Stimulated activated CD8-positive, alpha-beta memory T cell treated with anti-CD3 and anti-CD28 coated beads, Interleukin-7, amount 100 ng/mL, for 1 hour (primary cell): ENCODE data around the gene TMA7.
A peak's percentile ranks its signal among the peaks of the same experiment; 100 is the strongest.
"Not testable (repeated sequence)": the region's sequence is repeated elsewhere in the genome, so short reads cannot be mapped to it uniquely, and the experiment has no call there.

ENCODE experiments used
- DNase-seq, 2 donors: peaks; one replicate each; pipeline ENCODE4 v3.0.0-alpha.2; 2020; ENCODE audit warnings: low read depth in 2 of 2

The TMA7 gene

DNA sequence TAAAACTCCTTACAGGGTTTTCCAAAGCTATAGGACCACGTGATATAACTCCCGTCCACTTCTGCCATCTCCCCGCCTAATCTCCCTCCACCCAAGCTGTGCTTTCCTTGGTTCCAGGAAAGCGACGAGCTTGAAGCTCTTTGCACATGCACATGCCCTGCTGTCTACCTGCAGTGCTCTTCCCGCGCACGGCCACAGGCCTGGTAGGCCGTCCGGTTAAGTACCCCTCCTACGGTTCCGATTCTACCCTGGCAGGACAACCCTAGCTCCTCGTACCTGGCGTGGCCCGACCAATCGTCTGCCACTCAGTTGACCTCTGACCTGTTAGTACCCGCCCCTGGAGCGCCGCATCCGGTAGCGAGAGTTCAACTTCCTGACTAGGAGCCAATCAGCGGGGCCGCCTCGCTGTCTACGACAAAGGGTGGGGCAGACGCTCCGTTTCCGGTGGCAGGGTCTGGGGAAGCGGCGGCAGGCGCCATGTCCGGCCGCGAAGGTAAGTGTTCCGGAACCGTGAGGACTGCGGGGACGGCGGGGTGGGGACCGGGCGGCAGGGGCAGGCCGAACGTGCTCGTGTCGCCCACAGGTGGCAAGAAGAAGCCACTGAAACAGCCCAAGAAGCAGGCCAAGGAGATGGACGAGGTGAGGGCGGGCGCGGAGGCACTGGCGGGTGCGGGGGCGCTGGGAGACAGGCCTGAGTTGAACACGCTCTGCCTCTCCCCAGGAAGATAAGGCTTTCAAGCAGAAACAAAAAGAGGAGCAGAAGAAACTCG, at the start of gene TMA7, which contains the start of gene CCDC51:
TMA7 (plus strand) TSS at position 438 of the 770 bp plus-strand sequence; CDS start at position 478, 40 bp downstream.
CCDC51 (minus strand) TSS at position 300 of the 770 bp plus-strand sequence. CDS start 4,991 bp downstream, outside the sequence.
- DNase-seq, result peak; percentile 96 to 97

DNA sequence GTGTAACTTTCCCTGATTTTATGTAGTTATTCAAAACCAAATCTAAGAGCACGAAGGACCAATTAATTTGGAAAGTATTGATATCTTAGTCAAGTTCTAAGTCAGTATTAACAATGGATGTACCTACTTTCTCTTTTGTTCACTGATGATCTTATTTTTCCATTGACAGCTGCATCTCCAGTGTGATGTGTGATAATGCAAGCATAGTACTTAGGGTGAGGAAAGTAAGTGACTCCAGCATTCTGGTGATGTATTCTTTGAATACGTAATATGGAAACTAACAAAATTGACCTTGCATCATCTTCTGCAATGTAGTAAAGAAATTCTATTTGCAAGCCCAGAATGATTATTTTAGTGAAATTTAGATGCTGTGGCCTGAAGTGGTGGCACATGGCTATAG, 45.7 kb upstream of the TMA7 start:
- DNase-seq, result no peak

DNA sequence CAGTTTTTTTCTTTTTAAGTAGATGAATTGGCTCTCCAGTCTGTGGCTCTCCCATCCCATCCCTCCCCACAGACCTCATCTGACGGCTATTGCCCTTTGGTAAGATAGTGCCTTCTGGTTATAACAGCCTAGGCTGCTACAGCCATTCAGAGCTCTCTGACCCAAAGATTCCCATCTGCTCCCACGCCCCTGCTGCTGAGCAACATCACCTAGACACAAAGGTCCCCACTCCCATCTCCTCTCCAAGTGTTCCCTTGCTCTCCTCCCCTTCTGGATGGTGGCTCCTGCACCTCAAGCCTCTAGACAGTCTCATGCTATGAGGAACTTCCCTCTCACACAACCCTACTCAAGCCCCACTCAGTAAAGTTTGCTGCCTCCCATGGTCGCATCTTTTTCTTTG, 44.3 kb upstream of the TMA7 start:
- DNase-seq, result no peak

DNA sequence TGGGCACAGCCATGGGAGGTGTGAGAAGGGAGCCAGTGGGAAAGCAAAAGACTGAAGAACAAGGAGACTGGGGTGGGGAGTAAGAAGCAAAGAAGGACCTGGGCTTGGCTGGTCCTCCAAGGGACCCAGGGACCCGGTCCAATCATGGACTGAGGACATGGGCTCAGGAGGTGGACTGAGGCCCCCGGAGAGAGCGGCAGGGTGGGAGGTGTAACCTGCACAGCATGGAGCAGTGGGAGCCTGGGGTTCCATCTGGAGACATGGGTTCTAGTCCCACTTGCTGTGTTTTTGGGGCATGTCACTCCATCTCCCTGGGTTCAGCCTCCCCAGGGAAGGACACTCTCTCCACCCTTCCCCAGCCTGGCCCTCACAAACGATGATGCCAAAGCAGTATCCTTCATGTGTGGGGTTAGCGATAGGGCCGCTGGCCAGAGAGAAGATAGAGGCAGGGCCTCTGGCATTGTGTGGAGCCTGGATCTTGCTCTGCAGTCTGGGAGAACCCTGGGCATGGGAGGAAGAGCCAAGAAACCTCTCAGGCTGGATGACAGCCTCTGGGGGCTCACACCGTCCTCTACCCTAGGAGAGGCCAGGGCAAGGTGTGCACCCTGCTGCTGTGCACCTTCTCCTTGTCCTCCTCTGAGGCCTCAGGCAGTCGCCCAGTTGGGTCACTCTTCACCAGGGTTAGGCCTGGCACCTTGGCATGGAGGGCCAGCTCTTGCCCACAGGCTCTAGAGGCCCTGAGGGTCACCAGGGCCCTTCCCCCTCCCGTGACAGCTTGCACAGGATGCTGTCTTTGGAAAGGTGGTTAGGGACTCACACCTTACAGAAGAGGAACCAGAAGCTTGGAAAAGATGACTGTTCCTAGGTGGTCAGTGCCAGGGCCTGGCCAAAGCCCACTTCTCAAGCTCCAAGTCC, 42.0 kb upstream of the TMA7 start:
- no peak for DNase-seq

DNA sequence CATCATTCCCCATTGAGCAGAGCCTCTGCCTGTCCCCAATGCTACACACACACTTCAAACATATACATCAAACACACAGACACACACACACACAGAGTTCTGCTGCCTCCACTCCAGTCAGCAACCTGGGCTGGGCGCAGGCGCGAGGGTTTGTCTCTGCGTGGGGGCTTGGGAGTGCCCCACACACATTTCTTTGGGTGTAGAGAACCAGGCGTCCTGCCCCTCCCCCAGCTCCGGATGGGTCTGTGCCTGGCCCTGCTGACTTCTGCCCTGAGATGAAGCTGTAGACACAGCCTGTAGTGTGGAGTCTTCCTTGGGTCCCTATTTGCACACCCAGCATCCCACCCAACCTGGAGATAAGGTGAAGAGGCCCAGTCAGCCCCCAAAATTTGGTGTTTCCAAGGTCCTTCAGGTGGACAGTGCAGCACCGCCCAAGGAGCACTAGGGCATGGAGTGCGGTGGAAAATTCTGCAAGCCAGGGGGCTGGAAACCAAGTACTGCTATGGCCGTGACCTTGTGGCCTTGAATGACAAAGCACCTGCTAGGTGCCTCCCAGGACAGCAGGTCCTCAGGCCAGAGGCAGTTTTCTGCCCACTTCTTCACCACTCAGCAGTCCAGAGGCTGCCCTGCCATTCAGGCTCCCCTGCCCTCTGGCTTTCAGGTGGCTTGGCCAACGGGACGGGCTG, 41.2 kb upstream of the TMA7 start:
- DNase-seq, result no peak

DNA sequence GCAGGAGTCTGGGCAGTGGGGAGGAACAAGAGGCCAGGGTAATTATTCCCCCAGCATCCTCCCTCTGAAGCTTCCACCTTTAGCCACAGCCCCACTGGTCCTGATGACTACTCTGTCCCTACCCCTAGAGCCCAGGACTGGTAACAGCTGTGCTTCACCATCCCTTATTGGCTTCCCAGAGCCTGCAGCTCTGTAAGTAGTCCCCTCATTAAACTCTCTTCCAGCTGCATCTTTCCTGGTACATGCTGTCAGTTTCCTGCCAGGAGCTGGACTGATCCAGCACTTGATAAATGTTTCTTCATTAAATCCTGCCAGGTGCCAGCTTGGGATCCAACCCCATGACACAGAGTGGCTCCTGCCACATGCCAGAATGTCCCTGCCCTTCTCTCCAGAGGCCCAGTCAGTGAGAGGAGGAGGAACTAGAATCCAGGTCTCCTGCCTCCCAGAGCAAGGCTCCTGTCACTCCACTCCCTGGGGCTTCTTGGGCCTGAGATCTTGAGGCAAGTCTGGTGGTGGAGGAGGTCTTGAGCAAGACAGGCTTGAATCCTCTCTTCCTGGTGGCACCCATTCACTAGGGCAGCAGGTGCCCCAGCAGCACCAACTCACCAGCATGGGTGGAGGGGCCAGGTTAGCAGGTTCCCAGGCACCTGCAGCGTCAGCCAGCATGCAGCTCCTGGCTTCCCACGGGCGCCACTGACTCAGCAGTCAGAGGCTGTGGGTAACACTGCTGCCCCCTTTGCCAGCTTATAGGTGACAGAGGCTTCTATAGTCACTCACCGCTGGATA, 40.5 kb upstream of the TMA7 start:
- no peak for DNase-seq

DNA sequence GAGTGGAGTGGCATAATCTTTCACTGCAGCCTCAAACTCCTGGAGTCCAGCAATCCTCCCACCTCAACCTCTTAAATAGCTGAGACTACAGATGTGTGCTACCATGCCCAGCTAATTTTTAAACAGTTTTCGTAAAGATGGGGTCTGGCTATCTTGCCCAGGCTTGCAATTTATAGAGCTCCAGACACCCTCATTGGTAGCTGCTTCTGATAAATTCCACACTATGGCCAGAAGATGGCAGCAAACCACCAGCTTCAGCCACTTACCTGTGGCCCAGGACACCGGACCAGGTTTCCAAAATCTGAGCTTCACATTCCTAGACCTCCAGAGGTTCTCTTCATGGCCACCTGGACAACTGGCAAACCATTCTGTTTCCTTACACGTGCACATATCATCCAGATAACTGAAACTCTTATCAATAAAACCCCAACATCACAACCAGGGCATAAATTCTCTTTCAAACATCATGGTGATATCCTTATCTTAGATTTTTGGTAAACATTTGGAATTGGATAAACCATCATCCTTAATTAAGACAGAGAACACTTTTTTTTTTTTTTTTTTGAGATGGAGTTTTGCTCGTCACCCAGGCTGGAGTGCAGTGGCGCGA, 39.1 kb upstream of the TMA7 start:
- peak; percentile 15 to 19 for DNase-seq

DNA sequence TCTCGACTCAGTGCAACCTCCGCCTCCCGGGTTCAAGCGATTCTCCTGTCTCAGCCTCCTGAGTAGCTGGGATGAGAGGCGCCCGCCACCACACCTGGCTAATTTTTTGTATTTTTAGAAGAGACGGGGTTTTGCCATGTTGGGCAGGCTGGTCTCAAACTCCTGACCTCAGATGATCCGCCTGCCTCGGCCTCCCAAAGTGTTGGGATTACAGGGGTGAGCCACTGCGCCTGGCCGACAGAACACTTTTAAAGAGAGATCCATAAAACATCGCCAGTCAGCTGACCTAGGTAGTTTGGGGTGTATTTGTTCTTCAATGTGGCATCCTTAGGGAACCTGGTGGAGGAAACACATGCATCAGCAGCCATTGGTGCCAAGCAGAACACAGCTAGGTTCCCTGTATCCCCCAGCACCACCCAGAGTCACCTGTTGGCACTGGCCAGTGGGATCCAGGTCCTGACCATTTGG, 38.6 kb upstream of the TMA7 start:
- not testable (repeated sequence) for DNase-seq

DNA sequence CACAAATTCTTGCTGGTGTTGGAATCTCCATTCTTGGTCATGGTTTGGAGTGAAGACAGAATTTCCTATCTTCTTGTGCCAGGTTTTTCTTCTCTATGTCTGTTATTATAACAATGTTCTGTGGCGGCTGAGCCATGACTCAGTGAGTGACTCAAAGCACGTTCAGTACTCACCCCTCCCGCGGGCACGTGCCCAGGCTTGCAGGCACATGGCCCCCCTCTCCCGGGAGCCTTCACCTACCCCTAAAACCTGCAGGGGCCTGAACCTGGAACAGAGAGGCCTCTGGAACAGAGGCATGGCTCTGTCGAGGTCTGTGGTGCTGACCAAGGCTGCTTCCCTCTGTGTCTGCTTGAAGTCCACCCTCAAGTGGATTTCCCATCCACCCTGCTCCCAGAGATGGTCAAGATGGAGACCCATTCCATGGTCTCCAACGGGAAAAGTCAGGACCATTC, 37.8 kb upstream of the TMA7 start:
- DNase-seq, result no peak

DNA sequence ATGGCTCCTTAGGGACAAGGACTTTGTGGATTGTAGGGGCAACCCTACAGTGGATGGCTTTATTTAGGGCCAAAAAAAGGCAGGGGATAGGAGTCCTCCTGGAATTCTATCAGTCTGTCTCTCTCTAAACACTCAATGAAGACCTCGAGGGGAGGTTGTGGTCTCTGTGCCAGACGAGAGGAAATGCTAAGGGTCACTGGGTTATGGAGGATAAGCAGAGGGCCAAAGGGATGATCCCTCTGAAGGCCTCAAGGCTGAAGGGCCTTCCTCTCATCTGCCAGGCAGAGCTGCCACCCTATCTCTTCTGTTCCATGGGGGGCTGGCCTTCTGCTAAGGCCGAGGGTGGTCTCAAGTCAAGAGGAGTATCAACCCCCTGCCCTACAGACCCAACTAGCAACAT, 37.1 kb upstream of the TMA7 start:
- no peak for DNase-seq

DNA sequence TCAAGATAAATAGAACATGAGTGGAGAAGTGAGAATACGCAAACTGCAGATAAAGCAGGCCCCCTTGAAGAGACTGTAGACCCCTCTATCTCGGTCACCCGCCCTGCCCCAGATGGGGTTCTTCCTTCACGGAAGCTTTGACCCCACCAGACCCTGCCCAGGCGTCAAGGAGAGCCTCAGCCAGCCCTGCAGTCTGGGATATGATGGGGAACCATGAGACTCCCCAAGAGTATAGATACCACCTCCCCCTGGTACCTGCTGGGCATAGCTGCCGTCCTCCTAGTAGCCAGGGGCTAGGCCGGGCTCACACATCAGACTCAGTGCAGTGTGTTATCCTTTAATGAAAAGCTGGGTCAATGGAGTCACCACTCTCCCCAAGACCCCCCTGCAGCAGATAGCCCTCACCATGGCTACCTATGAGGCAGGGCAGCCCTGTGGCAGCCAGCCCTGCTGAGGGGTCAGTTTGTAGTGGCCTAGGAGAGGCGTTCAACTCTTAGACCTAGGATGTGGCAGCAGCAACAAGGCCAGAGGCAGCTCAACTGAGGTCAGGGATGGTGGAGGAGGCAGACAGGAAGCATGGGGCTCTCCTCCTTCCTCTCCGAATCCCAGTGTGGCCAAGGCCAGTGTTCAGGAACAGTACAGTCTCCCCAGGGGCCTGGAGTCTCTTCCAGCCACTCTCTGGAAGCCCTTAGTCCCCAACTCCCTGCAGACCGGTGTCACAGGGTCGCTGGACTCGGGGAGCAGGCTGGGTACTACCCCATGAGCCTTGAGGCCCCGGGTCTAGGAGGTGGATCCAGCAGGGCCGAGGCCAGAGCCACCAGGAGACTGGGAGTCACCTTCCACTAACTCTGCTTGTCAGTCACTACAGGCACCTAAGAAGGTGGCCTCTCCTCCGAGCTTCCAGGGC, 36.3 kb upstream of the TMA7 start:
- no peak for DNase-seq

DNA sequence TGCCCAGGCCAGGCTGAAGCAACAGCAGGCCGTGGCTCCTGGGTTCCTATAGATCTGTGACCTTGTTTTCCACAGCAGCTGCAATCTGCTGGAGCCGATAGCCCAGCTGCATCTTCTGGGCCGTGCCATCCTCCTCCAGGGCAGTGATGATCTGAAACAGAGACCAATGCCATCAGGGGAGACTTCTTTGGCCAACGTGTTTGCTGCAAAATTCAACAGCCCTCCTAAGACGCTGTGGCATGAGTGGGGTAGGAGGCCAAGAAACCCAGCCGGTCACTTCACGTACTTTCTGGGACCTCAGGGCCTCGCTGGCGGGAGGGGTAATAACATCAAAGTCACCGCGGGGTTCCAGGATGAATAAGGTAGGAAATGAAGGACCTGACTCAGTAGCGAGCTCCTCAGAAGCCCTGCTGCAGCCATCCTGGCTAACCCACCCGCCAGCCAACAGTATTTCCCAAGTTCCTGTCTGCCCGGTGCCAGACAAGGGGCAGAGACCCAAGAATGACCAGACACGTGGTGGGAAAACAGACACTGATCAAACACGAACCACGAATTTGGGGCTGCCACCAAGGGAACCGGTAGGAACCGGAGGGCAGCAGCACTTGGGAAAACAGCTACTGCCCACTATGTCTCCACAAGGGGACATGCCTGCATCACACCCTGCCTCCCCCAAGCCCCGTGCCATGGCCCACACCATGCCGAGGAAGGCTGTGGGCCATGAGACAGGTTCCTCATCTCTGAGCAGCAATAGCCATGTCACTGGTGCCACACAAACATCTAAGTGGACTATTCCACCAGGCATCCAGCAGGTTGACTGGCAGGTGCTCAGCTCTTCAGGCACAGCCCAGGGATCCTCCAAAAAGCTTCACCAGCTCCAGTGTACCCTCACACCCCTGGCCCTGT, 35.4 kb upstream of the TMA7 start:
- no peak for DNase-seq

DNA sequence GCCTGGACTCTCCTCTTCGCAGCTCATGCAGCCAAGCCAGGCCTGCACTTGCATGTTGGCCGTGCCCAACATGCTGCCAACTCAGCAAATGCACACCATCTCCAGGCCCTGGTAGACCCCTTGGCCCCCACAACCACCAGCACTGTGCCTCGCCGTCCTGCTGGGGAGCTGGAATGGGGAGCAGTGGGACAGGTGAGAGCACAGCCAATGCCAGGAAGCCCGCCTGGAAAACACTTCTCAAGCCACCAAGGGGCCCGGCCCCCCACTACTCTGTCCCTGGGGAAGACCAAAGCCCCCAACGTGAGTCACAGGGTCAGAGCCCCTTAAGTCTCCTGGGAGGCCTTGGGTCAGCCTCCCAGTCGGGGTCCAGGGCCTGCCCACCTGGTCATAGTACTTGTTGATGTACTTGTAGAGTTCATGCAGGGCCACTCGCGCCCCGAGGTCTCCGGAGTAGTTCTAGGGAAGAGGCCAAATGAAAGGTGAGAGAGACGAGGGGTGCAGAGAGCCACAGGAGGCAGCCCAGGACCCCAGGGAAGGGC, 34.6 kb upstream of the TMA7 start:
- no peak for DNase-seq

DNA sequence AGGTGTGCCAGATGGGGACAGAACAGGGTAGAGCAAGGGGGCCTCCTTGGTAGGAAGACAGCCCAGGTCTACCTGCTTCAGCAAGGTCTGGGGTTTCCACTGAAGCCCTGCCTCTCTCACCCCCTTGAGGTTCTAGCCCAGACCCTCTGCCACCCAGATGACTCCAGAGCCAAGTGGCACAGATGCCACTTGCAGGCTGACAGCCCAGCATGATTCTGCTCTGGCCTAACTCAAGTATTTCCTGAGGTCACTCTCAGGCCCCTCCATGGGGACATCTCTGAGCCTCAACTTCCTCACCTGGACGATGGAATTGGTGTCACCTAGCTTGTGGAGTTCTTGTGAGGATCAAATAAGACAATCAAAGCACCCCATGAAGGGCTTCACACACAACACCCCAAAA, 34.1 kb upstream of the TMA7 start:
- DNase-seq, result no peak

DNA sequence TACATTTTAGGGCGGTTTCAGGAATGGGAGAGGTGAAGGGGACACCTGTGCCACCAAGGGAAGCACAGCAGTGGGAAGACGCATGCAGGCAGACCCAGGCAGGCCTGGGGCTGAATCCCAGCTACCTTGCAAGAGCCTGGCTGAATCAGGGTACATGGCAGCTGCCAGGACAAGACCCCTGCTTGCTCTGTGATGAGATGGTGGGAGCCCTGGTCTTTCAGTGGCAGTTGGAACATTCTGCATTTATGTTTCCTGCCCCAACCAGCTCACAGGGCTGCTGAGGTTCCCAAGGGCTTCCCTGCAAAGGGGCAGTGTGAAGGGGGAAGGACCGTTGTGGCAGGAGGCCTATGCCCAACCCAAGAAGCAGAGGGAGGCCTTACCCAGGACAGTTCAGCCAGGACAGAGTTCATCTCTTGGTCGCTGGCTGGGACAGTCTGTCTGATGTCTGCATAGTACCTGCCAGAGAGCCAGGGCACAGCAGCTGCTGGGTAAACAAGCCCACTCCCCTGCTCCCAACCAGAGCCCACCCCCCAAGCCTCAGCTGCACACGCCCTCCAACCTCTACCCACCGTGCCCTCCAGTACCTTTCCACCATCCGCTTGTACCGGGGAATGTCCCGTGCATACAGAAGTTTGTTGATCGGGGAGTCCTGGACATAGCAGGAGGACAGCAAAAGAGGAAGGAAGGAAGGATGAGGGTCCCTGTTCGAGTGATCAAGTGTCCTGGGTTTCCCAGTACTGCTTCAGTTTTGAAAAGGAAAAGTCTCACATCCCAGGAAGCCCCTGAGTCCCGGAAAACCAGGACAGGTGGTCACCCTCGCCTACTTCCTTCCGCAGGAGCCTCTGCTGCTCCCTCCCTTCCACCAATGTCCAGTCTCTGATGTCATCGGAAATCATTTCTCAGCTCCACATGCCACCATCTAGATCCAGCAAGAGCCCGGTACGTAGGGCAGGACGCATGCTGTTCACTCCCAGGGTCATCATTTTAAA, 33.3 kb upstream of the TMA7 start:
- no peak for DNase-seq

DNA sequence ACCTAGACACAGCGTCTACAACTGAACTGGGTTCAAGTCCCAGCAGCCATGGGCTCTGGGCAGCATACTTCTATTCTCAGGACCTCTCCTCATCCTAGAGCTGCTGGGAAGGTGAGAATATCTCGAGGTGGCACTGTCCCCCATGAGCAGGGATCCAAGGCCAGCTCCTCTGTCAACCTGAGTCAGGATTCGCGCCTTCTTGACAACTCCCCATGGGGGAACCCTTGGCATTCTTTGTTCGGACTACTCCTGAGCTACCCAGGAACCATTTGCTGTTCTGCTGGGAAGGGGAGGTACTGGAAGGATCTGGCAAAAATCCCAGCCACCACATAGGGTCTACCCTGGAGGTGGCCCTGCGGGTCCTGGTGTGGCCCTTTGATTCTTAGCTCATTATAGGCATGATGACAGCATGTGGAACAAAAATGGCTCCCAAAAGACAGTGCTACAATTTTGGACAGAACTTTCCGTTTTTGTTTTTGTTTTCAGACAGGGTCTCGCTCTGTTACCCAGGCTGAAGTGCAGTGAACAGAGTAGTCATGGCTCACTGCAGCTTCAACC, 32.4 kb upstream of the TMA7 start:
- DNase-seq, result no peak

DNA sequence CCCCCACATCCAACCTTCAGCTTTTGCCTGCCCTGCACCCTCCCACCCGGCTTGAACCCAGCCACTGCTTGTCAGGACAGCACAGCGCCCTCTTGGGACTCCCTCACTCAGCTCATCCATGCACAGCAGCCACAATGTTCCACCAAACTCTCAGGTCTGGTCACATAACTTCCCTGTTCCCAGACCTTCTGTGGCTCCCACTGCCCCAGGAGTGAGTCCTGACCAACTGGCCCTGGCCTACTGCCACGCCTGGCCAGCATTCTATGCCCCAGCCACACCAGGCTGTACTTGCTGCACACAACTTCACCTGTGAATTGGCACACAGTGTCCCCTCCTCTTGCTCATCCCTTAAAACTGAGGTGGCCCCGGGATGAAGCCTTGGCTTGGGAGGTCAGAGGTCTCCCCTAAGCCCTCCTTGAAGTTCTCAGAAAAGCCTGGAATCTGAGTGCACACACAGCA, 31.2 kb upstream of the TMA7 start:
- no peak for DNase-seq
